Stomach (tissue), 9 donors: ENCODE measurements around the gene BUB1. TPM values are rescaled to one million over a fixed set of nuclear protein-coding genes. Genes with fewer than 3 reads are reported as not detected.
A peak's percentile ranks its signal among the peaks of the same experiment; 100 is the strongest.

Source experiments
- DNase-seq, 2 donors: peaks; one replicate each; pipeline versions ENCODE4 v3.0.0 to v3.0.0-alpha.2; 2013 to 2019
- H3K27ac ChIP-seq, 5 donors: fragments of 200-600 bp in 4 of 5; sonication (generic) in 4 of 5; one replicate each; pipeline ENCODE4 v1.5.1; 2013 to 2019; ENCODE audit warnings: mild to moderate bottlenecking in 1 of 5, moderate library complexity in 1 of 5
- H3K27me3 ChIP-seq, 3 donors: fragments of 200-600 bp; sonication (generic); one replicate each; pipeline ENCODE4 v1.5.1; 2017 to 2019; ENCODE audit warnings: mixed run types in 1 of 3
- H3K36me3 ChIP-seq, 4 donors: fragments of 200-600 bp; sonication (generic); 1 replicate in 3 of 4; 2 replicates in 1 of 4; pipeline ENCODE4 v1.5.1; 2016 to 2019
- H3K4me1 ChIP-seq, 4 donors: fragments of 200-600 bp; sonication (generic); one replicate each; pipeline ENCODE4 v1.5.1; 2016 to 2019
- H3K4me3 ChIP-seq, 4 donors: fragments of 200-600 bp; sonication (generic) in 3 of 4; one replicate each; pipeline ENCODE4 v1.5.1; 2016 to 2019; ENCODE audit warnings: mild to moderate bottlenecking in 1 of 4
- H3K9me3 ChIP-seq, 4 donors: fragments of 200-600 bp; sonication (generic); one replicate each; pipeline ENCODE4 v1.5.1; 2016 to 2019
- CTCF ChIP-seq, 7 experiments: fragments of 450-650 bp in 4 of 7; fragments of 200-600 bp in 3 of 7; sonication (generic) in 3 of 7; IDR thresholded peaks; one replicate each; pipeline ENCODE4 v1.5.1; 2016 to 2019; ENCODE audit warnings: antibody characterized with exemption in 7 of 7, control low read depth in 2 of 7, mild to moderate bottlenecking in 1 of 7
- EP300 ChIP-seq: sonication (generic); formaldehyde crosslinking; IDR thresholded peaks from one replicate; pipeline ENCODE4 v1.6.1; 2017; ENCODE audit warnings: antibody characterized with exemption
- POLR2A ChIP-seq, 4 donors: fragments of 450-650 bp; IDR thresholded peaks; one replicate each; pipeline ENCODE4 v1.6.1; 2016; ENCODE audit warnings: antibody characterized with exemption in 4 of 4, control low read depth in 2 of 4, mild to moderate bottlenecking in 1 of 4, moderate library complexity in 1 of 4
- POLR2AphosphoS5 ChIP-seq, 3 donors: sonication (generic); formaldehyde crosslinking; IDR thresholded peaks; one replicate each; pipeline ENCODE4 v1.6.1; 2016; ENCODE audit warnings: antibody characterized with exemption in 3 of 3
- WGBS, 5 donors: extraction: QIAGEN DNeasy Blood & Tissue Kit in 3 of 5; methylation state at CpG; one replicate each; pipeline versions ENCODE4 v1.1.5 to v1.1.7; 2013 to 2018; 5-methylcytosine and 5-hydroxymethylcytosine counted together
- intact Hi-C: fragments of 100-400 bp; cut with DNase I; formaldehyde crosslinking; loops from one replicate; pipeline ENCODE4 v1.15.1; 2023; ENCODE audit warnings: low total_unique reads
- polyA plus RNA-seq, 3 donors: library from polyadenylated mRNA; stranded (reverse); fragments of 200-250 nt; gene quantifications; one replicate each; pipeline ENCODE4 v1.2.3, GENCODE V29; 2013
- total RNA-seq, 5 donors: library from RNA; depleted of rRNA; stranded (reverse); fragments of >200 nt; gene quantifications; one replicate each; pipeline versions ENCODE4 v1.1.0 to v1.2.3, GENCODE V29; 2014 to 2016
- donor health status: healthy with polysubstance abuse.
- donor health status: Bipolar disorder and iron deficiency.
- donor health status: healthy.

The BUB1 gene
- total and polyA plus RNA-seq, 8 donors: 0.29 to 11.1 (median 2.5) TPM

GRCh38 chr2:110657724-110658305 is 20.0 kb downstream of the BUB1 start:
- H3K27ac ChIP-seq: peak overlapping the region; percentile 58 to 85 (median 69)
- DNase-seq: peak; percentile 67 to 86

DNA sequence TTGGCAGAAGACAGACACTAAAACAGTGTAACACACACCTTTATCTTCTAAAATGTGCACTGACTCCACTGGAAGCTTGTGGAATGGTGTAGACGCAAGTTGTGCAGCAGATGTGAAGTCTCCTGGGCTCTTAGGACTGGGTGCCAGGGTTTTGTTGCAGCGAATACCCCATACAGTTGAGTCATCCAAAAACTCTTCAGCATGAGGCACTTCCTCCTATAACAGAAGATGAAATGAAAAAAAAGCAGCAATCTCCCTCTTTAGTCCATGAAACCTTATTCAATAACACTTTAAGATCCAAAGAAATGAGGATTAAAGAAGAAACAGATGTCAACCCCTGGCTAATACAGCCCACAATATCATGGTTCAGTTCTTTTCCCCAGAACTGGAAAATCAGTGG is 22.2 kb downstream of the BUB1 start:
- Histone ChIP-seq H3K36me3 (peaks cover 0 to 11% (median 0%) of the 10 kb centered on the region in 4 donors), H3K4me1 (peaks cover 4 to 20% (median 8%) of the 10 kb centered on the region in 4 donors), H3K27ac (no peak overlapping the region), H3K27me3 (no peaks in the 10 kb centered on the region), H3K9me3 (no peaks in the 10 kb centered on the region), H3K4me3 (no peak overlapping the region)
- no peak for DNase-seq
- WGBS, 5 donors: 82 to 92% (median 86%) methylated on average over 2 of the region's 2 CpGs
- intact Hi-C loops: no loop called here
- no peak for TF ChIP-seq POLR2AphosphoS5 (IDR thresholded peaks at IDR 0.05)
- no peak for TF ChIP-seq EP300
- TF ChIP-seq POLR2A (IDR thresholded peaks at IDR 0.05): no peak
- TF ChIP-seq CTCF (IDR thresholded peaks at IDR 0.05): no peak

More at GRCh38 chr2:110657724-110658305, 20.0 kb downstream of the BUB1 start:
- H3K9me3 ChIP-seq: no peaks in the 10 kb centered on the region
- WGBS, 5 donors: 25 to 51% (median 44%) methylated on average over 3 of the region's 3 CpGs
- intact Hi-C loops: no loop called here
- H3K36me3 ChIP-seq: peaks cover 0 to 11% (median 0%) of the 10 kb centered on the region in 4 donors
- no peak overlapping the region for H3K4me3 ChIP-seq
- no peaks in the 10 kb centered on the region for H3K27me3 ChIP-seq
- peaks cover 4 to 20% (median 8%) of the 10 kb centered on the region in 4 donors for H3K4me1 ChIP-seq
- TF ChIP-seq POLR2A (IDR thresholded peaks at IDR 0.05) (no peak), POLR2AphosphoS5 (IDR thresholded peaks at IDR 0.05) (peak in 2 of 3 donors; percentile 29 to 68)

GRCh38 chr2:110653861-110654260 is 24.0 kb downstream of the BUB1 start:
- TF ChIP-seq CTCF (IDR thresholded peaks at IDR 0.05): no peak
- WGBS, 5 donors: 90 to 97% (median 95%) methylated on average over 3 of the region's 3 CpGs

GRCh38 chr2:110650346-110650745 is 27.5 kb downstream of the BUB1 start:
- TF ChIP-seq POLR2A (IDR thresholded peaks at IDR 0.05) (no peak), CTCF (IDR thresholded peaks at IDR 0.05) (no peak), EP300 (no peak), POLR2AphosphoS5 (IDR thresholded peaks at IDR 0.05) (no peak)
- intact Hi-C loops: no loop called here
- Histone ChIP-seq H3K27ac (no peak overlapping the region), H3K9me3 (no peaks in the 10 kb centered on the region), H3K4me1 (no peaks in the 10 kb centered on the region), H3K27me3 (no peaks in the 10 kb centered on the region), H3K4me3 (no peak overlapping the region), H3K36me3 (peaks cover 0 to 17% (median 0%) of the 10 kb centered on the region in 4 donors)
- WGBS, 5 donors: 95 to 98% (median 95%) methylated on average over 4 of the region's 4 CpGs
- DNase-seq: no peak

More at GRCh38 chr2:110653861-110654260, 24.0 kb downstream of the BUB1 start:
- intact Hi-C loops: no loop called here
- peak overlapping the region in 1 of 5 donors; percentile 75 for H3K27ac ChIP-seq
- DNase-seq: no peak
- H3K9me3 ChIP-seq: no peaks in the 10 kb centered on the region
- H3K27me3 ChIP-seq: no peaks in the 10 kb centered on the region
- peaks cover 4 to 20% (median 8%) of the 10 kb centered on the region in 4 donors for H3K4me1 ChIP-seq
- peaks cover 0 to 17% (median 0%) of the 10 kb centered on the region in 4 donors for H3K36me3 ChIP-seq
- H3K4me3 ChIP-seq: no peak overlapping the region

- TF ChIP-seq CTCF (IDR thresholded peaks at IDR 0.05): no peak
- 94 to 98% (median 95%) methylated on average over 3 of the region's 3 CpGs for WGBS, 5 donors
- Histone ChIP-seq H3K36me3 (peaks cover 0 to 6% (median 0%) of the 10 kb centered on the region in 4 donors), H3K4me3 (no peak overlapping the region), H3K4me1 (no peaks in the 10 kb centered on the region), H3K9me3 (no peaks in the 10 kb centered on the region), H3K27me3 (no peaks in the 10 kb centered on the region), H3K27ac (no peak overlapping the region)
- no peak for DNase-seq
- intact Hi-C loops: no loop called here
Measured at GRCh38 chr2:110647777-110648176, 30.1 kb downstream of the BUB1 start.
